Ascending aorta (tissue), 2 donors: ENCODE results near the gene SAMM50. TPM values are rescaled to one million over a fixed set of nuclear protein-coding genes. Genes with fewer than 3 reads are reported as not detected.

Experiments used
- DNase-seq, 2 donors: peaks; one replicate each; pipeline ENCODE4 v3.0.0-alpha.2; 2019; ENCODE audit warnings: low spot score in 2 of 2
- H3K27ac ChIP-seq, 2 donors: fragments of 200-600 bp; sonication (generic); one replicate each; pipeline ENCODE4 v1.5.1; 2016 to 2017; ENCODE audit warnings: mild to moderate bottlenecking in 1 of 2
- H3K27me3 ChIP-seq: fragments of 200-600 bp; sonication (generic); one replicate; pipeline ENCODE4 v1.5.1; 2017
- H3K36me3 ChIP-seq, 2 donors: fragments of 200-600 bp; sonication (generic); one replicate each; pipeline ENCODE4 v1.5.1; 2016
- H3K4me1 ChIP-seq, 2 donors: fragments of 200-600 bp; sonication (generic); one replicate each; pipeline ENCODE4 v1.5.1; 2016 to 2017; ENCODE audit warnings: mild to moderate bottlenecking in 1 of 2
- H3K4me3 ChIP-seq, 2 donors: fragments of 200-600 bp; sonication (generic); one replicate each; pipeline ENCODE4 v1.5.1; 2016 to 2017; ENCODE audit warnings: mild to moderate bottlenecking in 1 of 2
- H3K9me3 ChIP-seq, 2 donors: fragments of 200-600 bp; sonication (generic); one replicate each; pipeline ENCODE4 v1.5.1; 2016
- intact Hi-C: fragments of 100-400 bp; cut with DNase I; formaldehyde crosslinking; loops from one replicate; pipeline ENCODE4 v1.15.1; 2023
- total RNA-seq: library from RNA; depleted of rRNA; stranded (reverse); fragments of >200 nt; gene quantifications from one replicate; pipeline ENCODE4 v1.1.0, GENCODE V29; 2016
- TF ChIP-seq, protein P1 (sequence below), 3 experiments: fragments of 200-600 bp in 2 of 3; fragments of 450-650 bp in 1 of 3; sonication (generic) in 2 of 3; IDR thresholded peaks; one replicate each; pipeline ENCODE4 v1.5.1; 2016 to 2019; ENCODE audit warnings: antibody characterized with exemption in 3 of 3, mild to moderate bottlenecking in 1 of 3, moderate library complexity in 1 of 3

The SAMM50 gene
- total RNA-seq, 1 donor from 2014 or later = 23.6 TPM

DNA sequence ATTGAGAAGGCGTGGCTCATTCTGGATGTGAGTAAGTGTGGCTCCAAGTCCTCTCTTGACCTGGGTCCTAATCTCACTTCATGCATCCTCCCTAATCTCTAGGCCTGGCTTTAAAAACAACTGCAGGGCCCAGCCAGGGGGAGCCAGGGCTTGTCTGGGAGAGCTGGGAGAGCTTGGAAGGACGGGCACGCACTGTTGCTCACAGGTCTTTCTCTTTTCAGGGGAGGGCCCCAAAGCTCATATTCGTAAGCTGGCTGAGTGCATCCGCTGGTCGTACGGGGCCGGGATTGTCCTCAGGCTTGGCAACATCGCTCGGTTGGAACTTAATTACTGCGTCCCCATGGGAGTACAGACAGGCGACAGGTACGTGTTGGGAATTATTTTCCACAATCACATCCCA, 34.8 kb downstream of the SAMM50 start:
- Histone ChIP-seq H3K4me3 (no peak overlapping the region), H3K27me3 (no peaks in the 10 kb centered on the region), H3K27ac (no peak overlapping the region), H3K9me3 (no peaks in the 10 kb centered on the region), H3K36me3 (peaks cover 51 to 80% of the 10 kb centered on the region in 2 donors), H3K4me1 (no peaks in the 10 kb centered on the region)
- TF ChIP-seq, protein P1, sequence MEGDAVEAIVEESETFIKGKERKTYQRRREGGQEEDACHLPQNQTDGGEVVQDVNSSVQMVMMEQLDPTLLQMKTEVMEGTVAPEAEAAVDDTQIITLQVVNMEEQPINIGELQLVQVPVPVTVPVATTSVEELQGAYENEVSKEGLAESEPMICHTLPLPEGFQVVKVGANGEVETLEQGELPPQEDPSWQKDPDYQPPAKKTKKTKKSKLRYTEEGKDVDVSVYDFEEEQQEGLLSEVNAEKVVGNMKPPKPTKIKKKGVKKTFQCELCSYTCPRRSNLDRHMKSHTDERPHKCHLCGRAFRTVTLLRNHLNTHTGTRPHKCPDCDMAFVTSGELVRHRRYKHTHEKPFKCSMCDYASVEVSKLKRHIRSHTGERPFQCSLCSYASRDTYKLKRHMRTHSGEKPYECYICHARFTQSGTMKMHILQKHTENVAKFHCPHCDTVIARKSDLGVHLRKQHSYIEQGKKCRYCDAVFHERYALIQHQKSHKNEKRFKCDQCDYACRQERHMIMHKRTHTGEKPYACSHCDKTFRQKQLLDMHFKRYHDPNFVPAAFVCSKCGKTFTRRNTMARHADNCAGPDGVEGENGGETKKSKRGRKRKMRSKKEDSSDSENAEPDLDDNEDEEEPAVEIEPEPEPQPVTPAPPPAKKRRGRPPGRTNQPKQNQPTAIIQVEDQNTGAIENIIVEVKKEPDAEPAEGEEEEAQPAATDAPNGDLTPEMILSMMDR (IDR thresholded peaks at IDR 0.05) = no peak
- intact Hi-C loops = no loop called here
- no peak for DNase-seq

DNA sequence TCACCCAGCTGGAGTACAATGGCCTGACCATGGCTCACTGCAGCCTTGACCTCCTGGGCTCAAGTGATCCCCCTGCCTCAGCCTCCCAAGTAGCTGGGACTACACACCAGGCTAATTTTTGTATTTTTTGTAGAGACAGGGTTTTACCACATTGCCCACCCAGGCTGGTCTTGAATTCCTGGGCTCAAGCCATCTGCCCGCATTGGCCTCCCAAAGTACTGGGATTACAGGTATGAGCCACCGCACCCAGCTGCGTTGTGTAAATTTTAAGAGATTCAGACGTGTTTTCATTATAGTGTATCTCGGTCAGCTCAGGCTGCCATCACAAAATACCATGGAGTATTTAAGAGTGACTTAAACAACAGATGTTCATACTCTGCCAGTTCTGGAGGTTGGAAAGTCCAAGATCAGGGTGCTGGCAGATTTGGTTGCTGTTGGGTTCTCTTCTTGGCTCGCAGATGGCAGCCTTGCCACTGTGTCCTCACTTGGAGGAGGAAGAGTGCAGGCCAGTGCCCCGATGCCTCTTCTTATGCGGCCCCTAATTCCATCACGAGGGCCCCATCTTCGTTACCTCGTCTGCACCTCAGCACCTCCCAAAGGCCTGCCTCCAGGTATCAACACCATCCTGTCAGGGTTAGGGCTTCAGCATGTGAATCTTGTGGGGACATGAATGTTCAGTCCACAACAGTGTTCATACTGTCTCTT, 36.2 kb downstream of the SAMM50 start:
- H3K4me3 ChIP-seq = no peak overlapping the region
- peaks cover 56 to 80% of the 10 kb centered on the region in 2 donors for H3K36me3 ChIP-seq
- H3K4me1 ChIP-seq = no peaks in the 10 kb centered on the region
- no peak overlapping the region for H3K27ac ChIP-seq
- TF ChIP-seq, protein P1 (IDR thresholded peaks at IDR 0.05) = no peak
- intact Hi-C loops = no loop called here
- H3K27me3 ChIP-seq = no peaks in the 10 kb centered on the region
- no peak for DNase-seq
- H3K9me3 ChIP-seq = no peaks in the 10 kb centered on the region

DNA sequence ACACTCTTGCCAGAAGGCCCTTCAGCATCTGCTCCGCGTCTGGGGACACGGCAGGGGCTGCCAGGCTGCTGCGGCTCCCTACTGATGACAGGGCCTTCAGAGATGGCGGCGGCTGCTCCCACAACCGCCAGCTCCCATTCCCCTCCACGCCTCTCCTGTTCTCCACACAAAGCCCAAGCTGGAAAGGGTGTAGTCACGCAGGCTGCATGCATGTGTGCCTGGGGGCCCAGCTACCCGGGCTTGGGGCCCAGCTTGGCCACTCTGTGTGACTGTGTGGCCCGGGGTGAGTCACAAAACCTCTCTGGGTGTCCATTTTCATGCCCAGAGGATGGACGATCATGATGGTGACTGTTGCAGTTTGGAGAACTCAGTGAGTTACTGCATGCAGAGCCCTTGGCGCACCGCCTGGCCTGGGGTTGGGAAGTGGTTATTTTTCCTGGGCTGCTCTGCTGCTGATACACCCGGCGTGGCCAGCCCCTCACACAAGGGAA, 37.1 kb downstream of the SAMM50 start:
- H3K4me1 ChIP-seq = no peaks in the 10 kb centered on the region
- intact Hi-C loops = no loop called here
- DNase-seq = no peak
- TF ChIP-seq, protein P1 (IDR thresholded peaks at IDR 0.05) = no peak
- H3K4me3 ChIP-seq = no peak overlapping the region
- no peaks in the 10 kb centered on the region for H3K27me3 ChIP-seq
- no peaks in the 10 kb centered on the region for H3K9me3 ChIP-seq
- H3K36me3 ChIP-seq = peaks cover 62 to 89% of the 10 kb centered on the region in 2 donors
- H3K27ac ChIP-seq = no peak overlapping the region

GRCh38 chr22:43993072-43993760, 38.0 kb downstream of the SAMM50 start:
- peaks cover 65 to 94% of the 10 kb centered on the region in 2 donors for H3K36me3 ChIP-seq
- peak in 1 of 2 donors; percentile 68 for DNase-seq
- no peaks in the 10 kb centered on the region for H3K27me3 ChIP-seq

DNA sequence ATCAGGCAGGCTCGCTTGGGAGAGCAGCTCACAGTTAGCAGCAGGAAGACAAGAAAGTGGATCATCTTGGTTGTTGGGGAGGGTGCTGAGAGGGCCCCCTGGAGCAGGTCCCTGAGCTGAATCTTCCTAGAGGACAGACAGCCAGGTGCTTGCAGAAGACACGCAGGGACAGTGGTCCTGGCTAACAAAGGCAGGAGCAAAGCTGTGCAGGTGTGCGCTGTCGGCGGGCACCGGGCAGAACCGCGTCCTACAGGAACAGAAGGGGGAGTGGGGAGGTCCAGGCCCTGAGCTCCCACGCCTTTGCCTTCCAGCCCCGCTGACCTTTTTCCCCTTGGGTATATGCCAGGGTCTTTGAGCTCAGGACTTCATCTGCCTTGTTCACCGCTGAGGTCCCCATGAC, 38.8 kb downstream of the SAMM50 start:
- TF ChIP-seq, protein P1 (IDR thresholded peaks at IDR 0.05) = no peak
- H3K36me3 ChIP-seq = peaks cover 67 to 88% of the 10 kb centered on the region in 2 donors
- intact Hi-C loops = no loop called here
- H3K27me3 ChIP-seq = no peaks in the 10 kb centered on the region
- H3K4me1 ChIP-seq = no peaks in the 10 kb centered on the region
- no peak overlapping the region for H3K27ac ChIP-seq
- no peak overlapping the region for H3K4me3 ChIP-seq
- H3K9me3 ChIP-seq = no peaks in the 10 kb centered on the region
- DNase-seq = no peak

More at GRCh38 chr22:43993072-43993760, 38.0 kb downstream of the SAMM50 start:
- H3K4me1 ChIP-seq = no peaks in the 10 kb centered on the region
- intact Hi-C loops = loop anchor here (1.0 kb wide), 1 partner anchor 633 kb away; no protein-coding TSS in a partner anchor
- TF ChIP-seq, protein P1 (IDR thresholded peaks at IDR 0.05) = peak; percentile 85 to 94 (median 93)
- H3K9me3 ChIP-seq = no peaks in the 10 kb centered on the region
- no peak overlapping the region for H3K4me3 ChIP-seq
- no peak overlapping the region for H3K27ac ChIP-seq
